Measurements from ENCODE around the gene INSRR.

GRCh38 chr1:156816561-156817328 is 42.2 kb downstream of the INSRR start, which contains the start of gene SH2D2A:
- TF ChIP-seq TAF1 (IDR thresholded peaks at IDR 0.05; ENCODE audit: low read depth, low read length) (no peak), CHD7 (IDR thresholded peaks at IDR 0.05; ENCODE audit: insufficient replicate concordance, low read length) (no peak), CEBPB (IDR thresholded peaks at IDR 0.05; ENCODE audit: low read depth, low read length) (no peak), CTCF (IDR thresholded peaks at IDR 0.05; ENCODE audit: control extremely low read depth in 1 of 3, insufficient read depth in 1 of 3, low read depth in 1 of 3, low read length in 3 of 3) (no peak), YY1 (IDR thresholded peaks at IDR 0.05; ENCODE audit: low read depth, low read length) (no peak), POLR2AphosphoS5 (IDR thresholded peaks at IDR 0.05; ENCODE audit: low read depth, low read length) (no peak), EP300 (IDR thresholded peaks at IDR 0.05; ENCODE audit: borderline replicate concordance in 1 of 2, low read depth in 2 of 2, low read length in 2 of 2) (no peak)
- TF ChIP-seq, protein P1, sequence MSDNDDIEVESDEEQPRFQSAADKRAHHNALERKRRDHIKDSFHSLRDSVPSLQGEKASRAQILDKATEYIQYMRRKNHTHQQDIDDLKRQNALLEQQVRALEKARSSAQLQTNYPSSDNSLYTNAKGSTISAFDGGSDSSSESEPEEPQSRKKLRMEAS (IDR thresholded peaks at IDR 0.05) = no peak
